Bronchial epithelial cell (primary cell): ENCODE results near the gene ABCC9. TPM values are rescaled to one million over a fixed set of nuclear protein-coding genes. Genes with fewer than 3 reads are reported as not detected.
"Not testable (repeated sequence)": the region's sequence is repeated elsewhere in the genome, so short reads cannot be mapped to it uniquely, and the experiment has no call there.

ENCODE experiments used
- DNase-seq: peaks from one replicate; pipeline ENCODE4 v3.0.0-alpha.2; 2010; ENCODE audit warnings: low read depth
- FAIRE-seq: peaks from 2 replicates; lab custom pipeline; 2011; peaks lifted over from hg19 to GRCh38; lab: Jason Lieb, UNC
- H3K27me3 ChIP-seq: 2 replicates; pipeline ENCODE4 v1.5.1; 2011; ENCODE audit warnings: low read length; ENCODE audit not compliant: control insufficient read depth, insufficient read depth
- H3K36me3 ChIP-seq: 2 replicates; pipeline ENCODE4 v1.5.1; 2011; ENCODE audit warnings: low read length; ENCODE audit not compliant: control insufficient read depth, insufficient read depth
- H3K4me3 ChIP-seq: 2 replicates; pipeline ENCODE4 v1.5.1; 2011; ENCODE audit warnings: mild to moderate bottlenecking, low read depth, low read length, control low read depth
- total RNA-seq: library from RNA; depleted of rRNA; stranded (reverse); fragments of >200 nt; gene quantifications from 2 replicates; pipeline ENCODE4 v1.2.1, GENCODE V29; 2014
- TF ChIP-seq, protein P1 (sequence below): IDR thresholded peaks from 2 replicates; pipeline ENCODE4 v1.5.1; 2011; ENCODE audit warnings: mild to moderate bottlenecking, moderate library complexity, low read length, control low read depth, inconsistent platforms; ENCODE audit not compliant: insufficient read depth, severe bottlenecking

Gene ABCC9
- total RNA-seq, 1 donor from 2014 or later: 0.79 TPM

DNA sequence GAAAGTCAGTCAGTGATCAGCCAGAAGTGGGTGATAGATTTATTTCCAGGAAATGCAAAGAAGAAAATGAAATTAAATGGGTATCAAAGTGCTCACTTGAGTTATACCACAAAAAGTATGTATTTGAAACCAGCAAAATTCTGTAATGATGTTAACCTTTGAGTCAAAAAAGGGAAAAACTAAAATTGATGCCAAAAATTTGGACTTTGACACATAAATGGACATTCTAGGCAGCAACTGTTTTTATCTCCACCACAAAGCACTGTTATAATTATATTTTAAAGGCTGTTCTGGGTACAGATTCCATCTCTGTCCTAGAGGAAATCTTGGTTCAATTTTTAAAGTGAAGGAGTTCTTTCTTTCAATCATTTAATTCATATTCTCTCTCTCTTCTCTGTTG is 135.0 kb downstream of the ABCC9 start:
- Histone ChIP-seq H3K27me3 (no peaks in the 10 kb centered on the region), H3K36me3 (no peaks in the 10 kb centered on the region), H3K4me3 (no peak overlapping the region)
- TF ChIP-seq, protein P1, sequence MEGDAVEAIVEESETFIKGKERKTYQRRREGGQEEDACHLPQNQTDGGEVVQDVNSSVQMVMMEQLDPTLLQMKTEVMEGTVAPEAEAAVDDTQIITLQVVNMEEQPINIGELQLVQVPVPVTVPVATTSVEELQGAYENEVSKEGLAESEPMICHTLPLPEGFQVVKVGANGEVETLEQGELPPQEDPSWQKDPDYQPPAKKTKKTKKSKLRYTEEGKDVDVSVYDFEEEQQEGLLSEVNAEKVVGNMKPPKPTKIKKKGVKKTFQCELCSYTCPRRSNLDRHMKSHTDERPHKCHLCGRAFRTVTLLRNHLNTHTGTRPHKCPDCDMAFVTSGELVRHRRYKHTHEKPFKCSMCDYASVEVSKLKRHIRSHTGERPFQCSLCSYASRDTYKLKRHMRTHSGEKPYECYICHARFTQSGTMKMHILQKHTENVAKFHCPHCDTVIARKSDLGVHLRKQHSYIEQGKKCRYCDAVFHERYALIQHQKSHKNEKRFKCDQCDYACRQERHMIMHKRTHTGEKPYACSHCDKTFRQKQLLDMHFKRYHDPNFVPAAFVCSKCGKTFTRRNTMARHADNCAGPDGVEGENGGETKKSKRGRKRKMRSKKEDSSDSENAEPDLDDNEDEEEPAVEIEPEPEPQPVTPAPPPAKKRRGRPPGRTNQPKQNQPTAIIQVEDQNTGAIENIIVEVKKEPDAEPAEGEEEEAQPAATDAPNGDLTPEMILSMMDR: no peak
- FAIRE-seq: no peak
- no peak for DNase-seq

DNA sequence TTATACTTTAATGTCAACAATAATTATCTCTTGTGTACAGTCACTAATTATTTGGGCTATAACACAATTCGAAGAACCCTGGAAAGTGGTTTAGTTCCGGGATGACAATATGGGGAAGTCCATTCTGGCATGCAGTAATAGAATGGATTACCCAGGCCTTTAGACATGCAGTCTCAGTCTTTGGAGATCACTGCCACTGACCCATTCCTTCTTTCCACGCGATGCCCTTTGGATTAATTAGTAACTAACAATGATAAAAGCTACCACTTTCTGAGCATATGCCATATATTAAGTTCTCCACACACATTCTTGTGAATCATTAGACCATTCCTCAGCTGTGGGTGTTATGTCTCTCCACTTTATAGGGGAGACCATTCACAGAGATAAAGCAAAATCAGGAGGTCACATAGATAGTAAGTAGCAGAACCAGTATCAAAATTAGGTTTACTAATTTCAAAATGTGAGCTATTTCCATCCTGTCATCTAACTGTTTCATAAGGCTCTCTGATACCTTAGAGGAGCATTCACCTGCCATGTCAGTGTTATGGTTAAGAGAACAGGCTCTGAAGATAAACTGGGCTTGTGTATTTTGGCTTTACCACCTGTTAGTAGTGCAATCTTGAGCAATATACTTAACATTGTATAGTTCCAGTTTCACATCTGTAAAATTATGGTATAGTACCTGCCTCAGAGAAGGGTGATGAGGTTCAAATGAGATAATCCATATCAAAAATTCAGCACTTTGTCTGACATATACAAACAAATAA is 139.5 kb downstream of the ABCC9 start:
- no peak for FAIRE-seq

DNA sequence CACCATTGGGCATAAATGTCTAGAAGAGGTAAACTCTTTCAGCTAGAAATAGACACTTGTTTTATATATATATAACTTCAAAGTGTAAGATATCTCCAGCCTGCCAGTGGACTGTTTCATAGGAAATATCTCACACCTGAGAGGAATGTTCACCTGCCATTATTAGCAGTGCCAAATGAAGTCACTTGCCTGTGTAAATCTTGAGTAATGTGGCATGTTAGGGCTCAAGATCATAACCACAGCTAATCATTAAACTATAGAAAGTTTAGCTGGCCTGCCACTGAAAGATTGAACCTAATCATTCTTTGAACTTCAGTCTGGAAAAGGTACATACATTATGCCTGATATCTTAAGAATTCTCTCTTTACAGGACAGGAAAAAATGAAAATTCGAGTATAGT is 141.2 kb downstream of the ABCC9 start:
- DNase-seq (no peak), FAIRE-seq (no peak)
- Histone ChIP-seq H3K27me3 (no peaks in the 10 kb centered on the region), H3K4me3 (no peak overlapping the region), H3K36me3 (no peaks in the 10 kb centered on the region)
- TF ChIP-seq, protein P1: no peak

More for the DNA sequence above, 139.5 kb downstream of the ABCC9 start:
- TF ChIP-seq, protein P1: no peak
- H3K27me3 ChIP-seq: no peaks in the 10 kb centered on the region
- no peak overlapping the region for H3K4me3 ChIP-seq
- no peak for DNase-seq
- H3K36me3 ChIP-seq: no peaks in the 10 kb centered on the region

DNA sequence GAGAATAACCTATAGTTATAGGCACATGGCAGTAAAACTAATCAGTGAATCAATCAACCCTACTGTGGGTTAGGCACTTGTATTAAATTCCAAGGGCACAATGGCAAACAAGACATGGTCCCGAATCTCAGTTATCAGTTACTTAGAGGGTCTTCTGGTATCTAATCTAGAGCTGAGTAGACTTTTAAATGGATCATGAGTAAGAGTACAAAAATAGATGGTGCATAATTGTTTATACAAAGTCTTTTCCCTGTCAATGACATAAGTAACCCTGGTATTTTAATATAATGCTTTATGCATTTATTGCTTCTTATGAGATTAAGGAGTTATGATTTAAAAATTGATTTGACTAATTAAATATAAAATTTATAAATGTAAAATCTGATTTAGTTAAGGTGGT is 143.7 kb downstream of the ABCC9 start:
- no peaks in the 10 kb centered on the region for H3K36me3 ChIP-seq
- no peak overlapping the region for H3K4me3 ChIP-seq
- no peak for FAIRE-seq
- TF ChIP-seq, protein P1: no peak
- H3K27me3 ChIP-seq: no peaks in the 10 kb centered on the region
- no peak for DNase-seq

DNA sequence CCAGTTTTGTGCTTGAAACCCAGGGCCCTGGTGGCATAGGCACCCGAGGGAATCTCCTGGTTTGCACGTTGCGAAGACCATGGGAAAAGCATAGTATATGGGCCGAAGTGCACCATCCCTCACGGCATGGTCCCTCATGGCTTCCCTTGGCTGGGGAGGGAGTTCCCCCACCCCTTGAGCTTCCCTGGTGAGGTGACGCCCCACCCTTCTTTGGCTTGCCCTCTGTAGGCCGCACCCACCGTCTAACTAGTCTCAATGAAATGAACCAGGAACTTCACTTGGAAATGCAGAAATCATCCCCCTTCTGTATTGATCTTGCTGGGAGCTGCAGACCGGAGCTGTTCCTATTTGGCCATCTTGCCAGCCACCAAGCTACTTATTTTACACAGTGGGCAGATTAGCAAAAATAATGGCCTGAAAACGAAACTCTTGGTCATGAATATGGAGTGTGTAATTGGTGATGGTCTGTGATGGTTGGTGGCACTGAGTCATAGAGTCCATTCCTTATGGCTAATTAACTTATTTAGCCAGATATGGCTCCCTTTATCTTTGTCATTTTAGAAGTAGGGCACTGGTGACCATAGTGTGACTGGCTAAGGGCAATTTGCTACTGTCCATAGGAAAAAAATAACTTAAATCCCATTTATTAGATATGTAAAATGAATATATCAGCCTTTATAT is 145.4 kb downstream of the ABCC9 start:
- DNase-seq (no peak), FAIRE-seq (no peak)
- no peaks in the 10 kb centered on the region for H3K27me3 ChIP-seq
- TF ChIP-seq, protein P1: no peak
- H3K36me3 ChIP-seq: no peaks in the 10 kb centered on the region
- no peak overlapping the region for H3K4me3 ChIP-seq

DNA sequence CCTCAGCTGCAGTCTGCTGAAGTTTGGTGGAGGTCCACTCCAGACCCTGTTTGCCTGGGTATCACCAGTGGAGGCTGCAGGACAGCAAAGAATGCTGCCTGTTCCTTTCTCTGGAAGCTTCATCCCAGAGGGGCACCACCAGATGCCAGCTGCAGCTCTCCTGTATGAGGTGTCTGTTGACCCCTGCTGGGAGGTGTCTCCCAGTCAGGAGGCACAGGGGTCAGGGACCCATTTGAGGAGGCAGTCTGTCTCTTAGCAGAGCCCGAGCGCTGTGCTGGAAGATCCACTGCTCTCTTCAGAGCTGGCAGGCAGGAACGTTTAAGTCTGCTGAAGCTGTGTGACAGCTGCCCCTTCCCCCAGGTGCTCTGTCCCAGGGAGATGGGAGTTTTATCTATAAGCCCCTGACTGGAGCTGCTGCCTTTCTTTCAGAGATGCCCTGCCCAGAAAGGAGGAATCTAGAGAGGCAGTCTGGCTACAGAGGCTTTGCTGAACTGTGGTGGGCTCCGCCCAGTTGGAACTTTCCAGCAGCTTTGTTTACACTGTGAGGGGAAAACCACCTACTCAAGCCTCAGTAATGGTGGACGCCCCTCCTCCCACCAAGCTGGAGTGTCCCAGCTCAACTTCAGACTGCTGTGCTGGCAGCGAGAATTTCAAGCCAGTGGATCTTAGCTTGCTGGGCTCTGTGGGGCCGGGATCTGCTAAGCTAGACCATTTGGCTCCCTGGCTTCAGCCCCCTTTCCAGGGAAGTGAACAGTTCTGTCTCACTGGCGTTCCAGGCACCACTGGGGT is 146.2 kb downstream of the ABCC9 start:
- not testable (repeated sequence) for FAIRE-seq, H3K4me3 ChIP-seq, H3K27me3 ChIP-seq, H3K36me3 ChIP-seq, DNase-seq

DNA sequence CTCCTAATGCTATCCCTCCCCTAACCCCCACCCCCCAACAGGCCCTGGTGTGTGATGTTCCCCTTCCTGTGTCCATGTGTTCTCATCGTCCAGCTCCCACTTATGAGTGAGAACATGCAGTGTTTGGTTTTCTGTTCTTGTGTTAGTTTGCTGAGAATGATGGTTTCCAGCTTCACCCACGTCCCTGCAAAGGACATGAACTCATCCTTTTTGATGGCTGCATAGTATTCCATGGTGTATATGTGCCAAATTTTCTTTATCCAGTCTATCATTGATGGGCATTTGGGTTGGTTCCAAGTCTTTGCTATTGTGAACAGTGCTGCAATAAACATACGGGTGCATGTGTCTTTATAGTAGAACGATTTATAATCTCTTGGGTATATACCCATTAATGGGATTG is 151.5 kb downstream of the ABCC9 start:
- DNase-seq, H3K27me3 ChIP-seq, H3K36me3 ChIP-seq, H3K4me3 ChIP-seq, FAIRE-seq: not testable (repeated sequence)
